K562 (cell line): Measurements from ENCODE around the gene ANAPC10. TPM values are rescaled to one million over a fixed set of nuclear protein-coding genes. Genes with fewer than 3 reads are reported as not detected.

Experiments
- ATAC-seq: fragments of 200-7000 bp; cut with Tn5 transposase; 3 replicates; pipeline ENCODE4 v1.9.1; 2020; ENCODE audit warnings: moderate library complexity
- BruUV-seq: library from RNA; stranded (reverse); fragments of 400-500 nt; replicated peaks from 2 replicates; lab custom pipeline; 2021; lab: Mats Ljungman, UMichigan
- CTCF ChIA-PET: fragments of 300-600 bp; formaldehyde crosslinking; extraction: SDS; loops from one replicate; lab custom pipeline; 2021; ENCODE audit warnings: low intra/inter-chr PET ratio; lab: Yijun Ruan, JAX
- POLR2A ChIA-PET: fragments of 300-600, 350-650 bp; sonication (Branson Sonifier 250); formaldehyde crosslinking; extraction: SDS; loops from one replicate; lab custom pipeline; 2021; ENCODE audit warnings: antibody characterized with exemption, inconsistent platforms; lab: Yijun Ruan, JAX
- DNase-seq, 4 experiments: peaks; one replicate each; pipeline versions ENCODE4 v3.0.0 to v3.0.0-alpha.2; 2011 to 2018; ENCODE audit warnings: low spot score in 3 of 4, mixed read lengths in 3 of 4; ENCODE audit errors: extremely low read depth in 1 of 4
- FAIRE-seq: peaks from 2 replicates; lab custom pipeline; 2011; peaks lifted over from hg19 to GRCh38; lab: Jason Lieb, UNC
- H2AFZ ChIP-seq: 2 replicates; pipeline ENCODE4 v1.6.0; 2011; ENCODE audit warnings: low read depth, low read length, control low read depth, inconsistent platforms
- H3K27ac ChIP-seq: fragments of 200-600 bp; 3 replicates; pipeline ENCODE4 v1.8.0; 2011; ENCODE audit warnings: low read depth, mild to moderate bottlenecking, control low read depth, inconsistent platforms, low read length, moderate library complexity, mixed read lengths; ENCODE audit errors: extremely low read depth
- H3K27me3 ChIP-seq, 2 experiments: fragments of 300-600 bp in 1 of 2; 2 replicates in 1 of 2; 3 replicates in 1 of 2; pipeline versions ENCODE4 v1.6.0 to v1.8.0; 2011; ENCODE audit warnings: inconsistent platforms in 2 of 2, low read length in 2 of 2, mild to moderate bottlenecking in 1 of 2, mixed read lengths in 1 of 2, moderate library complexity in 1 of 2; ENCODE audit not compliant: control insufficient read depth in 2 of 2, insufficient read depth in 2 of 2
- H3K36me3 ChIP-seq: fragments of 300-600 bp; 3 replicates; pipeline ENCODE4 v1.8.0; 2011; ENCODE audit warnings: mild to moderate bottlenecking, low read length, inconsistent platforms; ENCODE audit not compliant: control insufficient read depth, insufficient read depth
- H3K4me1 ChIP-seq, 2 experiments: fragments of 200-600 bp in 1 of 2; replicated peaks in 1 of 2; 2 replicates in 1 of 2; 3 replicates in 1 of 2; pipeline versions ENCODE4 v1.5.1 to v1.8.0; 2011; ENCODE audit warnings: inconsistent platforms in 2 of 2, low read length in 2 of 2, mild to moderate bottlenecking in 1 of 2, mixed read lengths in 1 of 2, moderate library complexity in 1 of 2; ENCODE audit not compliant: control insufficient read depth in 2 of 2, insufficient read depth in 2 of 2
- H3K4me2 ChIP-seq: 2 replicates; pipeline ENCODE4 v1.6.1; 2011; ENCODE audit warnings: low read length, control low read depth, inconsistent platforms, mixed read lengths; ENCODE audit not compliant: insufficient read depth
- H3K4me3 ChIP-seq: fragments of 200-600 bp; sonication (generic), shearing (Covaris generic); 2 replicates; pipeline ENCODE4 v1.5.1; 2016; ENCODE audit warnings: control low read depth, inconsistent platforms
- H3K79me2 ChIP-seq: fragments of 200-600 bp; 3 replicates; pipeline ENCODE4 v1.8.0; 2011; ENCODE audit warnings: low read length, inconsistent platforms; ENCODE audit not compliant: control insufficient read depth, insufficient read depth
- H3K9ac ChIP-seq, 2 experiments: 2 replicates each; pipeline versions ENCODE4 v1.6.0 to v1.6.1; 2011; ENCODE audit warnings: low read depth in 2 of 2, low read length in 2 of 2, control low read depth in 1 of 2, inconsistent platforms in 1 of 2, mild to moderate bottlenecking in 1 of 2, mixed read lengths in 1 of 2; ENCODE audit not compliant: insufficient read depth in 1 of 2
- H3K9me1 ChIP-seq: one replicate; pipeline ENCODE4 v1.6.0; 2011; ENCODE audit warnings: inconsistent platforms, mild to moderate bottlenecking, low read length, moderate library complexity; ENCODE audit not compliant: control insufficient read depth, insufficient read depth
- H3K9me3 ChIP-seq: replicated peaks from 2 replicates; pipeline ENCODE4 v1.5.1; 2011; ENCODE audit warnings: low read depth, low read length, inconsistent platforms; ENCODE audit not compliant: control insufficient read depth, insufficient read depth
- H4K20me1 ChIP-seq: replicated peaks from 2 replicates; pipeline ENCODE4 v1.6.1; 2011; ENCODE audit warnings: low read length, inconsistent platforms, mixed read lengths; ENCODE audit not compliant: control insufficient read depth, insufficient read depth
- CREBBP ChIP-seq: IDR thresholded peaks from one replicate; pipeline ENCODE4 v1.6.1; 2012; ENCODE audit warnings: low read depth, mild to moderate bottlenecking, control low read depth, inconsistent platforms, low read length
- MGA ChIP-seq: fragments of 450-650 bp; IDR thresholded peaks from 2 replicates; pipeline ENCODE4 v1.6.1; 2016; ENCODE audit warnings: mild to moderate bottlenecking, moderate library complexity
- NFYB ChIP-seq: IDR thresholded peaks from 2 replicates; pipeline ENCODE4 v1.6.1; 2011; ENCODE audit warnings: mild to moderate bottlenecking, moderate library complexity; ENCODE audit not compliant: insufficient read length; ENCODE audit errors: extremely low read depth
- POLR3A ChIP-seq: IDR thresholded peaks from 2 replicates; pipeline ENCODE4 v1.6.1; 2011; ENCODE audit warnings: borderline replicate concordance, mild to moderate bottlenecking, moderate library complexity; ENCODE audit not compliant: insufficient read length, insufficient read depth; ENCODE audit errors: extremely low read depth
- SREBF2 ChIP-seq: sonication (generic); formaldehyde crosslinking; IDR thresholded peaks from 2 replicates; pipeline ENCODE4 v1.4.0; 2020; ENCODE audit warnings: mild to moderate bottlenecking, missing genetic modification reagents
- ZFP36 ChIP-seq: fragments of 150-350 bp; IDR thresholded peaks from 2 replicates; pipeline ENCODE4 v1.6.1; 2018; ENCODE audit warnings: low read length, low read depth; ENCODE audit not compliant: partially characterized antibody
- ZNF217 ChIP-seq: sonication (generic); formaldehyde crosslinking; IDR thresholded peaks from 2 replicates; pipeline ENCODE4 v1.8.0; 2022; ENCODE audit warnings: mild to moderate bottlenecking, missing genetic modification reagents
- ZNF445 ChIP-seq: fragments of 250-450 bp; sonication (Bioruptor Pico); IDR thresholded peaks from 2 replicates; pipeline ENCODE4 v1.4.0; 2020; ENCODE audit warnings: low read depth, mild to moderate bottlenecking, moderate library complexity
- WGBS: fragments of 100-300 bp; shearing (Covaris generic); methylation state at CpG from one replicate; pipeline ENCODE4 v1.1.6; 2016; ENCODE audit warnings: low coverage, mixed read lengths; ENCODE audit not compliant: insufficient coverage; ENCODE audit errors: missing lambda C conversion rate; 5-methylcytosine and 5-hydroxymethylcytosine counted together
- in situ Hi-C: fragments of 300-500 bp; cut with MboI; formaldehyde crosslinking; loops from 4 replicates; pipeline ENCODE4 v1.15.0; 2018; ENCODE audit warnings: inconsistent platforms, mixed read lengths
- intact Hi-C: fragments of 100-400 bp; cut with micrococcal nuclease; formaldehyde crosslinking; loops from 2 replicates; pipeline ENCODE4 v1.14.2; 2022
- polyA plus RNA-seq, 8 experiments: library from polyadenylated mRNA; depleted of rRNA in 4 of 8; stranded (reverse) in 5 of 8; unstranded in 3 of 8; fragments of >200 nt; fragmentation: Nextera tagmentation in 2 of 8; fragmentation: Illumina TruSeq in 1 of 8; extraction: Ambion mirVana in 2 of 8; extraction: Trizol in 1 of 8; gene quantifications; 2 replicates each; pipeline versions ENCODE4 v1.2.1 to v1.2.3, GENCODE V29; 2011 to 2014; ENCODE audit warnings: inconsistent platforms in 1 of 8, missing spikeins in 1 of 8
- total RNA-seq, 7 experiments: library from RNA; depleted of rRNA in 6 of 7; stranded (reverse); fragments of >200 nt in 6 of 7; fragmentation: Illumina TruSeq in 2 of 7; extraction: Trizol in 2 of 7; gene quantifications; 2 replicates each; pipeline versions ENCODE4 v1.2.1 to v1.2.3, GENCODE V29; 2011 to 2021; ENCODE audit warnings: low replicate concordance in 1 of 7
- TF ChIP-seq, protein P1 (sequence below): fragments of 250-450 bp; sonication (Bioruptor Pico); IDR thresholded peaks from 2 replicates; pipeline ENCODE4 v1.4.0; 2020

Gene ANAPC10
- total and polyA plus RNA-seq, 9 of the 15 experiments (the other 6 are each of a cell fraction or from before 2014, with no cell fraction given): 31.0 to 96.2 (median 60.3) TPM

DNA sequence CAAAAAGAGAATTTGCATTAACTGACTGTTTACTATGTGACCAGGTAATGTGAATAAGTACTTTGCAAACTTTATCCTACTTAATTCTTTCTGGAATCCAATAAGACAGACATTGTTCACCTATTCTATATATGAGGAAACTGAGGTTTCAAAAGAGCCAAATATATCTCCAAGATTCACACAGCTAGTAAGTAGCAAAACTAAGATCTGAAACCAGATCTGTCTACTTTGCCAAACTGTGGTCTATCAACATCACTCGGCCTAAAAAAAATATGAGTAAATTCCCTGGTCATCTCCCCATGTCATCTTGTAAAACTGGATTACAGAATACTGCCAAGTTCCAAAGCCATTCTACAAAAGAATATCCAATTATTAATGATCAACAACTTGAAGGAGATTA lies 52.8 kb downstream of the ANAPC10 start:
- H3K9me3 ChIP-seq: no peaks in the 10 kb centered on the region
- no peak overlapping the region for H3K4me2 ChIP-seq
- no peak overlapping the region for H2AFZ ChIP-seq
- ChIA-PET POLR2A (no interaction called here), CTCF (interaction anchor here (0.7 kb wide), 1 partner anchor 128 kb away, joined by 3 read pairs; no protein-coding TSS in a partner anchor)
- no peak for ATAC-seq
- H3K4me1 ChIP-seq: peaks cover 0 to 3% of the 10 kb centered on the region in 2 experiments; a peak in 3 of 5 replicates
- intact Hi-C loops: no loop called here
- no peak overlapping the region for H3K4me3 ChIP-seq
- peaks cover 6% of the 10 kb centered on the region; the same call in 2 of the 3 replicates for H3K79me2 ChIP-seq
- no peak for FAIRE-seq
- H3K27me3 ChIP-seq: no peaks in the 10 kb centered on the region
- H3K36me3 ChIP-seq: peaks cover 7% of the 10 kb centered on the region; the same call in 1 of the 3 replicates
- no peaks in the 10 kb centered on the region for H4K20me1 ChIP-seq
- DNase-seq: no peak
- no peak overlapping the region for H3K27ac ChIP-seq
- H3K9ac ChIP-seq: no peak overlapping the region
- in situ Hi-C loops: no loop called here
- no peaks in the 10 kb centered on the region for H3K9me1 ChIP-seq
- 69% methylated on average over 1 of the region's 1 CpG for WGBS
- no TSS peak for BruUV-seq
- no peak for TF ChIP-seq NFYB
- TF ChIP-seq POLR3A: no peak
- TF ChIP-seq ZFP36: no peak
- TF ChIP-seq ZNF445 (CRISPR knock-in tag): no peak
- no peak for TF ChIP-seq ZNF217 (CRISPR knock-in tag)
- TF ChIP-seq CREBBP: no peak
- no peak for TF ChIP-seq SREBF2 (CRISPR knock-in tag)
- TF ChIP-seq, protein P1, sequence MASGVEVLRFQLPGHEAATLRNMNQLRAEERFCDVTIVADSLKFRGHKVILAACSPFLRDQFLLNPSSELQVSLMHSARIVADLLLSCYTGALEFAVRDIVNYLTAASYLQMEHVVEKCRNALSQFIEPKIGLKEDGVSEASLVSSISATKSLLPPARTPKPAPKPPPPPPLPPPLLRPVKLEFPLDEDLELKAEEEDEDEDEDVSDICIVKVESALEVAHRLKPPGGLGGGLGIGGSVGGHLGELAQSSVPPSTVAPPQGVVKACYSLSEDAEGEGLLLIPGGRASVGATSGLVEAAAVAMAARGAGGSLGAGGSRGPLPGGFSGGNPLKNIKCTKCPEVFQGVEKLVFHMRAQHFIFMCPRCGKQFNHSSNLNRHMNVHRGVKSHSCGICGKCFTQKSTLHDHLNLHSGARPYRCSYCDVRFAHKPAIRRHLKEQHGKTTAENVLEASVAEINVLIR (CRISPR knock-in tag): no peak
- TF ChIP-seq MGA: no peak
